Keratinocyte (primary cell): ENCODE results near the gene ATP5ME. TPM values are rescaled to one million over a fixed set of nuclear protein-coding genes. Genes with fewer than 3 reads are reported as not detected.

Experiments used
- DNase-seq: peaks from one replicate; pipeline ENCODE4 v3.0.0-alpha.2; 2011; ENCODE audit warnings: low read depth, missing footprints, low spot score
- FAIRE-seq: peaks from 2 replicates; lab custom pipeline; 2011; peaks lifted over from hg19 to GRCh38; lab: Jason Lieb, UNC
- H2AFZ ChIP-seq: 2 replicates; pipeline ENCODE4 v1.6.0; 2012; ENCODE audit warnings: low read length, control low read depth, inconsistent platforms; ENCODE audit not compliant: control insufficient read depth
- H3K27ac ChIP-seq: 2 replicates; pipeline ENCODE4 v1.5.1; 2011; ENCODE audit warnings: low read length; ENCODE audit not compliant: control insufficient read depth, insufficient read depth
- H3K27me3 ChIP-seq: 3 replicates; pipeline ENCODE4 v1.6.0; 2011; ENCODE audit warnings: low read length; ENCODE audit not compliant: control insufficient read depth, insufficient read depth; ENCODE audit errors: extremely low read depth
- H3K36me3 ChIP-seq, 2 experiments: 2 replicates in 1 of 2; 3 replicates in 1 of 2; pipeline ENCODE4 v1.5.1; 2011; ENCODE audit warnings: low read length in 2 of 2, mild to moderate bottlenecking in 1 of 2; ENCODE audit not compliant: control insufficient read depth in 2 of 2, insufficient read depth in 2 of 2; ENCODE audit errors: extremely low read depth in 1 of 2
- H3K4me1 ChIP-seq: 3 replicates; pipeline ENCODE4 v1.5.1; 2011; ENCODE audit warnings: low read length; ENCODE audit not compliant: control insufficient read depth, insufficient read depth; ENCODE audit errors: extremely low read depth
- H3K4me2 ChIP-seq: 3 replicates; pipeline ENCODE4 v1.6.0; 2011; ENCODE audit warnings: low read depth, low read length; ENCODE audit not compliant: control insufficient read depth, insufficient read depth; ENCODE audit errors: extremely low read depth
- H3K4me3 ChIP-seq, 3 experiments: fragments of 200-600 bp in 1 of 3; sonication (generic) in 1 of 3; 2 replicates in 2 of 3; 3 replicates in 1 of 3; pipeline ENCODE4 v1.5.1; 2011 to 2016; ENCODE audit warnings: low read length in 3 of 3, mild to moderate bottlenecking in 3 of 3, control low read depth in 2 of 3, inconsistent platforms in 1 of 3, low read depth in 1 of 3, mixed read lengths in 1 of 3, mixed run types in 1 of 3, moderate library complexity in 1 of 3; ENCODE audit not compliant: control insufficient read depth in 2 of 3, insufficient read depth in 2 of 3; ENCODE audit errors: extremely low read depth in 1 of 3
- H3K79me2 ChIP-seq: 2 replicates; pipeline ENCODE4 v1.6.0; 2012; ENCODE audit warnings: low read length; ENCODE audit not compliant: control insufficient read depth, insufficient read depth
- H3K9ac ChIP-seq: 3 replicates; pipeline ENCODE4 v1.6.0; 2011; ENCODE audit warnings: low read length; ENCODE audit not compliant: control insufficient read depth, insufficient read depth; ENCODE audit errors: extremely low read depth
- H3K9me1 ChIP-seq: 3 replicates; pipeline ENCODE4 v1.6.0; 2011; ENCODE audit warnings: low read length; ENCODE audit not compliant: control insufficient read depth, insufficient read depth; ENCODE audit errors: extremely low read depth
- H3K9me3 ChIP-seq: 2 replicates; pipeline ENCODE4 v1.5.1; 2012; ENCODE audit warnings: low read depth, low read length; ENCODE audit not compliant: control insufficient read depth
- H4K20me1 ChIP-seq: 3 replicates; pipeline ENCODE4 v1.6.0; 2011; ENCODE audit warnings: low read length; ENCODE audit not compliant: control insufficient read depth, insufficient read depth; ENCODE audit errors: extremely low read depth
- CTCF ChIP-seq, 3 experiments: IDR thresholded peaks in 1 of 3; conservative IDR thresholded peaks in 1 of 3; optimal IDR thresholded peaks in 1 of 3; 2 replicates in 2 of 3; 3 replicates in 1 of 3; pipeline versions ENCODE3 to v1.5.1; 2011; ENCODE audit warnings: low read length in 3 of 3, mild to moderate bottlenecking in 3 of 3, moderate library complexity in 2 of 3, control low read depth in 1 of 3, inconsistent platforms in 1 of 3; ENCODE audit not compliant: insufficient read depth in 2 of 3; ENCODE audit errors: extremely low read depth in 1 of 3
- EZH2 ChIP-seq: IDR thresholded peaks from one replicate; pipeline ENCODE4 v1.6.1; 2012; ENCODE audit warnings: inconsistent platforms, mild to moderate bottlenecking, low read length, moderate library complexity
- dilution Hi-C: fragments of 300-500 bp; cut with MboI; formaldehyde crosslinking; loops from one replicate; pipeline ENCODE4 v1.7.0; 2020; ENCODE audit warnings: low sequenced_read_pairs; ENCODE audit not compliant: extremely low pct_ligation_motif_present
- polyA plus RNA-seq, 5 experiments: library from polyadenylated mRNA; depleted of rRNA in 3 of 5; stranded (reverse) in 3 of 5; stranded (forward) in 1 of 5; unstranded in 1 of 5; fragments of >200 nt; gene quantifications; 1 replicate in 1 of 5; 2 replicates in 3 of 5; 3 replicates in 1 of 5; pipeline versions ENCODE4 v1.2.1 to v1.2.3, GENCODE V29; 2011 to 2012; ENCODE audit warnings: missing spikeins in 2 of 5, low read depth in 1 of 5, low replicate concordance in 1 of 5

Gene ATP5ME
- polyA plus RNA-seq, 1 donor (not counting 4 experiments of a cell fraction or from before 2014, with no cell fraction given): 438 TPM

GRCh38 chr4:651884-652642 is 22.0 kb downstream of the ATP5ME start:
- no peak overlapping the region for H3K4me2 ChIP-seq
- H3K36me3 ChIP-seq: no peaks in the 10 kb centered on the region
- H3K4me1 ChIP-seq: no peaks in the 10 kb centered on the region
- H3K9me3 ChIP-seq: no peaks in the 10 kb centered on the region
- H3K79me2 ChIP-seq: no peaks in the 10 kb centered on the region
- H3K27me3 ChIP-seq: peaks cover 18% of the 10 kb centered on the region
- no peak for TF ChIP-seq EZH2
- TF ChIP-seq CTCF (optimal IDR thresholded peaks at IDR 0.05 in 1 of 3, IDR thresholded peaks at IDR 0.05 in 1 of 3, conservative IDR thresholded peaks at IDR 0.05 in 1 of 3; ENCODE audit: extremely low read depth in 1 of 3, insufficient read depth in 2 of 3, low read length in 3 of 3): no peak
- H3K27ac ChIP-seq: no peak overlapping the region
- H2AFZ ChIP-seq: no peak overlapping the region
- no peak overlapping the region for H3K4me3 ChIP-seq
- no peak overlapping the region for H3K9ac ChIP-seq
- dilution Hi-C loops: no loop called here
- no peak for FAIRE-seq
- DNase-seq: no peak
- no peaks in the 10 kb centered on the region for H4K20me1 ChIP-seq
- no peaks in the 10 kb centered on the region for H3K9me1 ChIP-seq

GRCh38 chr4:650951-651883 is 22.9 kb downstream of the ATP5ME start:
- no peak overlapping the region for H3K27ac ChIP-seq
- dilution Hi-C loops: no loop called here

More at GRCh38 chr4:650951-651883, 22.9 kb downstream of the ATP5ME start:
- TF ChIP-seq EZH2 (no peak), CTCF (optimal IDR thresholded peaks at IDR 0.05 in 1 of 3, IDR thresholded peaks at IDR 0.05 in 1 of 3, conservative IDR thresholded peaks at IDR 0.05 in 1 of 3; ENCODE audit: extremely low read depth in 1 of 3, insufficient read depth in 2 of 3, low read length in 3 of 3) (no peak)
- no peak overlapping the region for H3K4me3 ChIP-seq
- H4K20me1 ChIP-seq: no peaks in the 10 kb centered on the region
- DNase-seq (no peak), FAIRE-seq (no peak)
- no peak overlapping the region for H3K9ac ChIP-seq
- no peaks in the 10 kb centered on the region for H3K9me3 ChIP-seq
- no peak overlapping the region for H2AFZ ChIP-seq
- no peaks in the 10 kb centered on the region for H3K36me3 ChIP-seq
- no peak overlapping the region for H3K4me2 ChIP-seq
- H3K79me2 ChIP-seq: no peaks in the 10 kb centered on the region
- H3K9me1 ChIP-seq: no peaks in the 10 kb centered on the region
- H3K4me1 ChIP-seq: no peaks in the 10 kb centered on the region
- H3K27me3 ChIP-seq: peaks cover 18% of the 10 kb centered on the region
